NCI-H2107 treated with DMSO at 0.1 percent for 48 hours (cell line): Measurements from ENCODE around the gene PID1.
A peak's percentile ranks its signal among the peaks of the same experiment; 100 is the strongest.
"Not testable (repeated sequence)": the region's sequence is repeated elsewhere in the genome, so short reads cannot be mapped to it uniquely, and the experiment has no call there.

Experiments
- DNase-seq: peaks from one replicate; lab custom pipeline; 2025; ENCODE audit not compliant: unreplicated experiment; lab: John Stamatoyannopoulos, UW

Gene PID1

GRCh38 chr2:229083606-229084340, 187.3 kb downstream of the PID1 start:
- peak; percentile 89 for DNase-seq

GRCh38 chr2:229081411-229081810, 189.7 kb downstream of the PID1 start:
- DNase-seq: no peak

GRCh38 chr2:229080172-229080571, 190.9 kb downstream of the PID1 start:
- no peak for DNase-seq

- DNase-seq: not testable (repeated sequence)
Observed at GRCh38 chr2:229076886-229077285, 194.2 kb downstream of the PID1 start.

- no peak for DNase-seq
Observed at GRCh38 chr2:229073935-229074334, 197.2 kb downstream of the PID1 start.

GRCh38 chr2:229071292-229071976, 199.7 kb downstream of the PID1 start:
- DNase-seq: no peak

- no peak for DNase-seq
Observed at GRCh38 chr2:229066121-229066715, 204.9 kb downstream of the PID1 start.

- no peak for DNase-seq
Observed at GRCh38 chr2:229064749-229065148, 206.3 kb downstream of the PID1 start.

GRCh38 chr2:229060147-229060546, 210.9 kb downstream of the PID1 start:
- DNase-seq: no peak

- no peak for DNase-seq
Observed at GRCh38 chr2:229059331-229060033, 211.6 kb downstream of the PID1 start.

- DNase-seq: no peak
Observed at GRCh38 chr2:229057976-229058553, 213.0 kb downstream of the PID1 start.

GRCh38 chr2:229054311-229054710, 216.8 kb downstream of the PID1 start:
- DNase-seq: no peak

GRCh38 chr2:229051798-229052197, 219.3 kb downstream of the PID1 start:
- DNase-seq: no peak

GRCh38 chr2:229050133-229050532, 221.0 kb downstream of the PID1 start:
- no peak for DNase-seq

- DNase-seq: no peak
Observed at GRCh38 chr2:229048134-229048533, 223.0 kb downstream of the PID1 start.

GRCh38 chr2:229045671-229046070, 225.4 kb downstream of the PID1 start:
- DNase-seq: no peak

- no peak for DNase-seq
Observed at GRCh38 chr2:229044581-229044980, 226.5 kb downstream of the PID1 start.

- no peak for DNase-seq
Observed at GRCh38 chr2:229043681-229044080, 227.4 kb downstream of the PID1 start.

GRCh38 chr2:229042349-229042748, 228.7 kb downstream of the PID1 start:
- no peak for DNase-seq

GRCh38 chr2:229041691-229042090, 229.4 kb downstream of the PID1 start:
- no peak for DNase-seq

- no peak for DNase-seq
Observed at GRCh38 chr2:229037621-229038020, 233.5 kb downstream of the PID1 start.
